Fibroblast of skin of right quadriceps (primary cell): ENCODE results near the gene PLA2R1.

Source experiments
- DNase-seq: peaks from one replicate; pipeline ENCODE4 v3.0.0-alpha.2; 2013

Gene PLA2R1

GRCh38 chr2:159925975-159926374, 136.4 kb downstream of the PLA2R1 start:
- no peak for DNase-seq

GRCh38 chr2:159922563-159922962, 139.9 kb downstream of the PLA2R1 start:
- no peak for DNase-seq

GRCh38 chr2:159921752-159922404, 140.5 kb downstream of the PLA2R1 start:
- DNase-seq: peak; percentile 42

- DNase-seq: no peak
Measured at GRCh38 chr2:159916511-159916910, 145.9 kb downstream of the PLA2R1 start.

GRCh38 chr2:159913900-159914299, 148.5 kb downstream of the PLA2R1 start:
- DNase-seq: no peak

GRCh38 chr2:159912580-159912979, 149.8 kb downstream of the PLA2R1 start:
- no peak for DNase-seq

GRCh38 chr2:159910951-159911350, 151.5 kb downstream of the PLA2R1 start:
- DNase-seq: no peak

- DNase-seq: no peak
Measured at GRCh38 chr2:159908623-159909022, 153.8 kb downstream of the PLA2R1 start.

GRCh38 chr2:159907909-159908308, 154.5 kb downstream of the PLA2R1 start:
- DNase-seq: no peak

- no peak for DNase-seq
Measured at GRCh38 chr2:159905926-159906714, 156.3 kb downstream of the PLA2R1 start.

GRCh38 chr2:159904959-159905305, 157.5 kb downstream of the PLA2R1 start:
- DNase-seq: no peak

- DNase-seq: no peak
Measured at GRCh38 chr2:159904127-159904958, 158.1 kb downstream of the PLA2R1 start, which contains the start of gene LY75. LY75 (minus strand) TSS chr2:159904756.

GRCh38 chr2:159903443-159904126, 158.8 kb downstream of the PLA2R1 start:
- no peak for DNase-seq

- no peak for DNase-seq
Measured at GRCh38 chr2:159902722-159903121, 159.7 kb downstream of the PLA2R1 start.

GRCh38 chr2:159900343-159900742, 162.1 kb downstream of the PLA2R1 start:
- DNase-seq: no peak

- no peak for DNase-seq
Measured at GRCh38 chr2:159898441-159898840, 164.0 kb downstream of the PLA2R1 start.

GRCh38 chr2:159897720-159898119, 164.7 kb downstream of the PLA2R1 start:
- no peak for DNase-seq

- DNase-seq: no peak
Measured at GRCh38 chr2:159897081-159897480, 165.3 kb downstream of the PLA2R1 start.

GRCh38 chr2:159895258-159896065, 167.0 kb downstream of the PLA2R1 start:
- DNase-seq: peak; percentile 10

GRCh38 chr2:159894145-159894838, 168.1 kb downstream of the PLA2R1 start:
- DNase-seq: no peak
